Stimulated activated naive CD8-positive, alpha-beta T cell treated with anti-CD3 and anti-CD28 coated beads, Interleukin-15, Interleukin-2, amounts not matched to agents 100 U/mL and 50 U/mL, for 24 hours (primary cell): Measurements from ENCODE around the gene IGSF9B.

ENCODE experiments used
- ATAC-seq: fragments of 150-1000 bp; cut with Tn5 transposase; one replicate; pipeline ENCODE4 v1.10.0; 2021
- DNase-seq: peaks from one replicate; pipeline ENCODE4 v3.0.0; 2021

The IGSF9B gene

GRCh38 chr11:133901316-133901715 is 55.5 kb downstream of the IGSF9B start:
- no peak for ATAC-seq
- DNase-seq = no peak

DNA sequence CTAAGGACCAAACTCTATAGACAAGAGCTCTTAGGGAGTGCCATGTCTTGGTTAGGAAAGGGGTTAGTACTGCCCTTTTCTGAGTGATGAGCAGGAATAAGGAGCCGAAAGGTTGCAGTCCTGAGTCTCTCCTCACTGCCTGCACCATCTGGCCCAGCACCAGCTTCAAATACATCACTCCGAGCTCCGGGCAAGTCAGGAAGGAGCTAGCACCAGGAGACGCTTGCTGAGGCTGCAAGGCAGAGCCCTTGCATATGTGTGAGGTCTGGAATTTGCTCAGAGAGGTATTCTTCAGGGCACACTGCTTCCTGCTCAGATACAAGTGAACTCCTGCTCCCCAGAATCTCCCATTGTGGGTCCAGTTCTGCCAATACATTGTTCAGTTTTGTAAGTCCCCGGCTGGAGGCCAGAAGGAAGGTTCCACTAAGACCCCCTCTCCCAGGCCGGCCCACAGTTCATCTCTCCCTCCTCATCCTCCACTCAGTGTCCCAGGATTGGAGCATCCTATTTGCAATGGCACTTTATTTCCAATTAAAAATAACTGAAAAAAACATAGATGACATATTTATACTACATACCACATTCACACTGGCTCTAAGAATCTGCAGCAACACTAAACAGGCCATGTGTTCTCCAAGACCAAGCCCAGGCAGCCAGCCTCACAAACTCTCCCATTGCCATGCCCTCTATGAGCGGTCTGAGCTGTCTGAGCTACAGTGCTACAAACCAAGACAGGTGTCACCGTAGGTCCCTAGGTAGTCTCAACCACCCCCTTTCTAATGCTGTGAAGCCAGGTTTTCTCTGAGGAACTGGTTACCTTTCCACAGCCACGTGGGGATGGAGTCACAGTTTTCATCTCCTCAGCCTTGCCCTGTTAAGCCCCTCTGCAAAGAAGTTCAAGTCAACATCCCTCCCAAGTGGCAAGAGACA is 56.3 kb downstream of the IGSF9B start:
- ATAC-seq (no peak), DNase-seq (no peak)

DNA sequence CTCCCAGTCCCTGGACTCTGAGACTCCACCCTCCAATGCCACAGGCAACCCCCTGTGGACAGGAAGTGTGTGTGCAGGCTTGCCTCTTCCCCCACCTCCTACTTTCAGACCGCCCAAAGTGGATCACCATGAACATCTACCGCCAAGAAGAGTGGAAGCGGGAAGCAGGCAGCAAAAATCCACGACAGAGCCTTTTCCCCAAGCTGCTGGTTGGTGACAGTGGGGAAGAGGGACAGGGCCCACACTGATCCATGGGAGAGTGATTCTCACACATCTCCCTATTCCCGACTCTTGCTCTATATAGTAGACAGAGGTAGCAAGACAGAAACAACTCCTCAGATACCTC is 58.0 kb downstream of the IGSF9B start:
- ATAC-seq (no peak), DNase-seq (no peak)

GRCh38 chr11:133898031-133898769 is 58.6 kb downstream of the IGSF9B start:
- ATAC-seq (no peak), DNase-seq (no peak)

DNA sequence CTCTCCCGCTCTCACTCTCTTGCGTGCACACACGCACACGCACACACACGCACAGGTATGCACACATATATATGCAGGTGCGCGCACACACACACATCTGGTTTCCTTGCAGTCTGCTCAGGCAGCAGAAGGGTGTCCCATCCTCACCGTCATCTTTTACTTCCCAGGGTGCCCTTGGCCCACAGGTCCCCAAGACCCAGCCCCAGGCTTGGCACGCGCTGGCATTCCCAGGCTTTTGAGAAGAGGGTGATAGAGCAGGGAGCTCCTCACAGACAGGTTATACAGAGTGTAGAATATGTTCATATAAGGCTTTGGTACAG is 59.5 kb downstream of the IGSF9B start:
- ATAC-seq (no peak), DNase-seq (no peak)

- no peak for ATAC-seq
- no peak for DNase-seq
Measured at GRCh38 chr11:133896642-133897330, 60.0 kb downstream of the IGSF9B start.

GRCh38 chr11:133896028-133896427 is 60.7 kb downstream of the IGSF9B start:
- DNase-seq (no peak), ATAC-seq (no peak)

DNA sequence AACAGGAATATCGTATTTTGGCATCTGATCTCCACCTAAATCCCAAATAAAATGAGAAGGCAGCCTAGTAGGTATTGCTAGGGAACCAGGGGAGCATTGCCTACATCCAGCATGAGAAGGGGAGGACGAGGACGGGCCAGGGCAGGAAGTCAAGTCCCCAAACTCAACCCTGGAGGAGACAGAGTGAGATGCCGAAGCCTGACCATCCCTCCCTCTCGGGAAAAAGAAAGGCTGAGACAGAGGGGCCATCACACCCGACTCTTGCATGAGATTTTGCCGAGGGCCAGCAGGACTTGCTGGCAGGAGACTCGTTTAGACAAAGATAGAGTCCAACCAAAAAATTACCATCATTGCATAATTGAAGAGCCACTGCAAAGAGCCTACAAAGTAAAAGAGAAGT is 61.2 kb downstream of the IGSF9B start:
- no peak for DNase-seq
- no peak for ATAC-seq

DNA sequence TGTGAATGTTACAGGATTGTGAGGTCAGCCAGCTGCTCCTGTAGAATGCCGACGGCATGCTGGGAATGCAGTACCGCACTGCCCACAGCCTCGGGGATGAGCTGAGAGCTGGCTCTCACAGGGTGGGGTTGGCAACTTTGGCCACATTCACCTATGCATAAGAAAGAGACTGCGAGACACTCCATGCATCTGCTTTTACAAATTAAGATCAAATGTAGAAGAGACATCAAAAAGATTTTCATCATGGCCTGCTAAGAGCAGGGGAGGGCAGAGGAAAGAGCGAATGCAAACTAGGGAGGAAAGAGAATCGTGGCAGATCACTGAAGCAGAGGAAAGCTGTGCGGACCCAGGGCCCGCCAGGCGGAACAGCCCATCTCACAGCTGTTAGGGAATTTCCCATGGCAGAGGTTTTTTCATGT is 61.7 kb downstream of the IGSF9B start:
- no peak for ATAC-seq
- DNase-seq = no peak

GRCh38 chr11:133893381-133893780 is 63.4 kb downstream of the IGSF9B start:
- DNase-seq (no peak), ATAC-seq (no peak)

- ATAC-seq (no peak), DNase-seq (no peak)
Measured at GRCh38 chr11:133892584-133893380, 64.0 kb downstream of the IGSF9B start.

DNA sequence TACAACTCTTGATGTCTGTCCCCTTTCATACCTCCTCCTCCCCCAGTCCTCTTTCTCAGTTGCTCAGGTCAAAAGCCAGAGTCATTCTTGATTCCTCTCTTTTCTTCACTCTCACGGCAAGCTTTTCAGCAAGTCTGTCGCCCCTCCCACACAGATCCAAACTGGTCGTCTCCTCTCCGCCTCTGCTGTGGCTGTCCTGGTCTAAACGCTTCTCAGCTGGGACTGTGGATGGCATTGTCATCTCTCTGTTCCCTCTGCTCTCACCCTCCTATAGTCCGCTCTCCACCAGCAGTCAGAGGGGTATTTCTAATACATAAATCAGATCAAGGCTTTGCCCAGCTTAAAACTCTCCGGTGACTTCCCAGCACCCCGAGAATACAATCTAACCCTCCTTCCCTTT is 64.6 kb downstream of the IGSF9B start:
- no peak for DNase-seq
- no peak for ATAC-seq

GRCh38 chr11:133889893-133890292 is 66.9 kb downstream of the IGSF9B start:
- no peak for ATAC-seq
- DNase-seq = no peak

DNA sequence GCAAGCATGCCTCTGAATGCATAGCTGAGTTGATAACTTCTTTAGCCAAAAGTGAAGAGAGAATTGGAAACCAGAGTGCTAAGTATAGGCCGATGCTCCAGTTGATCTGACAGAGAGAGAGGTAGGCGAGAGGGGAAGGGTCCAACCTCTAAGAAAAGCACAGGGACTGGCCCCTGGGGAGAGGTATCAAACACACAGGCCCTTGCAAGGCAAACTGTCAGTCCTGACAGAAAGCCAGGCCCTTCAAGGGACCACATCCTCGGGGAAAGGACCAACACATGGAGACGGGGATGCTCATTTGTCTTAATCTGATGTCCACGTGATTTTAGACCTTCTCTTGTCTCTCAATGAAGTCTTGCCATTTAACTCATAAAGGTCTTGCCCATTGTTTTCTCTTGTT is 67.6 kb downstream of the IGSF9B start:
- ATAC-seq (no peak), DNase-seq (no peak)

- DNase-seq (no peak), ATAC-seq (no peak)
Measured at GRCh38 chr11:133887692-133888332, 69.0 kb downstream of the IGSF9B start.

DNA sequence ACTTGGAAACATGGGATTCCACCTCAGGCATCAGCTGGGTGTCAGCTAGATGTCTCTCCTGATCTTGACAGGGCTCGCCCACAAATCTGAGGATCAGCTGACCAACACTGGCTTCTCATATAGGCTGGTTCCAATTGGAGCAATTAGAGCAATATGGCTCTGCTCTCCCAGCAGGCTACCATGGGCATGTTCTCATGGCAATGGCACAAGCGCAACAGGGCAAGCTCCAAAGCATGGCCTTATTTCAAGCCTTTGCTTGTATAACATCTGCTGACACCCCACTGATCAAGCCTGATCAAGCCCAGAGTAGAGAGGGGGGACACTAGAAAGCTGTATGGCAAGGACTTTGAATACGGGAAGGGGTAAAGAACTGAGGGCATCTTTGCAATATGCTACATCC is 70.7 kb downstream of the IGSF9B start:
- ATAC-seq (no peak), DNase-seq (no peak)

- ATAC-seq (no peak), DNase-seq (no peak)
Measured at GRCh38 chr11:133872160-133872559, 84.6 kb downstream of the IGSF9B start.

- ATAC-seq (no peak), DNase-seq (no peak)
Measured at GRCh38 chr11:133867456-133867855, 89.3 kb downstream of the IGSF9B start.

DNA sequence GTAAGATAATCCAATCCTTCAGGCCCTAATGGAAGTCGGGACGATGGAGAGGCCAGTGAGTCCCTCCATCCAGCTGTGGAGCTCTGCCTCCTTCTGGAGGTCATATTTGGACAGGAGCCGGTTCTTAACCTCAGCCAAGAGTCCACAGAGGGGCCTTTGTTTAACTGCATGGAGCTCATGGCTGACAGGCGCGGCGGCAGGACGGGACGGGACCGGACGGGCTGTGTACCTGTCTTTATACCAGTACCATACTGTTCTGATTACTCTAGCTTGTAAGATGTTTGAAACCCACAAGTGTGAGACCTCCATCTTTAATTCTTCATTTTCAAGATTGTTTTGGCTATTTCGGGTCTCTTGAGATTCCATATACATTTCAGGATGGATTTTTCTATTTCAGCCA is 91.3 kb downstream of the IGSF9B start:
- no peak for ATAC-seq
- no peak for DNase-seq

GRCh38 chr11:133864756-133865155 is 92.0 kb downstream of the IGSF9B start:
- ATAC-seq (no peak), DNase-seq (no peak)

- DNase-seq (no peak), ATAC-seq (no peak)
Measured at GRCh38 chr11:133860151-133860550, 96.6 kb downstream of the IGSF9B start.
